PC-3 (cell line): Measurements from ENCODE around the gene CHST11.
"Not testable (repeated sequence)": the region's sequence is repeated elsewhere in the genome, so short reads cannot be mapped to it uniquely, and the experiment has no call there.

Source experiments
- CTCF ChIP-seq: fragments of 300-600 bp; sonication (generic); conservative IDR thresholded peaks from 2 replicates; pipeline ENCODE4 v1.5.1; 2017; ENCODE audit warnings: antibody characterized with exemption, low read depth, mild to moderate bottlenecking, low read length
- EZH2phosphoT487 ChIP-seq: fragments of 300-600 bp; sonication (generic); IDR thresholded peaks from 2 replicates; pipeline ENCODE4 v1.6.1; 2018; ENCODE audit warnings: mild to moderate bottlenecking, antibody characterized with exemption, low read length, borderline replicate concordance

DNA sequence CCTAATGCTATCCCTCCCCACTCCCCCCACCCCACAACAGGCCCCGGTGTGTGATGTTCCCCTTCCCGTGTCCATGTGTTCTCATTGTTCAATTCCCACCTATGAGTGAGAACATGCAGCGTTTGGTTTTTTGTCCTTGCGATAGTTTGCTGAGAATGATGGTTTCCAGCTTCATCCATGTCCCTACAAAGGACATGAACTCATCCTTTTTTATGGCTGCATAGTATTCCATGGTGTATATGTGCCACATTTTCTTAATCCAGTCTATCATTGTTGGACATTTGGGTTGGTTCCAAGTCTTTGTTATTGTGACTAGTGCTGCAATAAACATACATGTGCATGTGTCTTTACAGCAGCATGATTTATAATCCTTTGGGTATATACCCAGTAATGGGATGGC is 349.4 kb downstream of the CHST11 start:
- TF ChIP-seq CTCF, EZH2phosphoT487: not testable (repeated sequence)
